Measurements from ENCODE around the gene TCF7L1. TPM values are rescaled to one million over a fixed set of nuclear protein-coding genes. Genes with fewer than 3 reads are reported as not detected.
A peak's percentile ranks its signal among the peaks of the same experiment; 100 is the strongest.

Gene TCF7L1
- total RNA-seq, 1 experiment from 2014 or later = 30.4 TPM

GRCh38 chr2:85347599-85347998 is 214.4 kb downstream of the TCF7L1 start:
- DNase-seq (ENCODE audit: low read depth, low spot score) (no peak), ATAC-seq (no peak)
- intact Hi-C loops (cut with micrococcal nuclease; ENCODE audit: unreplicated experiment) = no loop called here
- BruUV-seq (replicated peaks) = no TSS peak
- no peaks in the 10 kb centered on the region for H3K4me1 ChIP-seq (ENCODE audit: control insufficient read depth, insufficient read depth, low read length)
- no peak overlapping the region for H3K27ac ChIP-seq (ENCODE audit: low read length)
- CTCF ChIA-PET = no interaction called here
- no peaks in the 10 kb centered on the region; the same call in 1 of the 2 replicates for H3K36me3 ChIP-seq (ENCODE audit: control insufficient read depth, insufficient read depth, low read length)
- POLR2A ChIA-PET = no interaction called here
- TF ChIP-seq REST (IDR thresholded peaks at IDR 0.05; ENCODE audit: insufficient read depth in 1 of 2, low read depth in 2 of 2, low read length in 1 of 2) = no peak
- H3K27me3 ChIP-seq (ENCODE audit: control insufficient read depth, insufficient read depth, low read length) = no peaks in the 10 kb centered on the region
- H3K4me3 ChIP-seq (ENCODE audit: low read depth in 2 of 2, low read length in 2 of 2) = no peak overlapping the region
- no peaks in the 10 kb centered on the region for H3K9me3 ChIP-seq (ENCODE audit: control insufficient read depth, insufficient read depth, low read depth, low read length)
- in situ Hi-C loops (cut with HindIII; ENCODE audit: low pct_unique_long_range_greater_than_20kb, low sequenced_read_pairs) = no loop called here

- intact Hi-C loops (cut with micrococcal nuclease; ENCODE audit: unreplicated experiment) = no loop called here
- DNase-seq (ENCODE audit: low read depth, low spot score) (no peak), ATAC-seq (peak; percentile 45)
- H3K36me3 ChIP-seq (ENCODE audit: control insufficient read depth, insufficient read depth, low read length) = peaks cover 5% of the 10 kb centered on the region
- H3K9me3 ChIP-seq (ENCODE audit: control insufficient read depth, insufficient read depth, low read depth, low read length) = no peaks in the 10 kb centered on the region
- TF ChIP-seq REST (IDR thresholded peaks at IDR 0.05; ENCODE audit: insufficient read depth in 1 of 2, low read depth in 2 of 2, low read length in 1 of 2) = no peak
- TF ChIP-seq CTCF (IDR thresholded peaks at IDR 0.05) = no peak
- TF ChIP-seq POLR2AphosphoS5 (IDR thresholded peaks at IDR 0.05; ENCODE audit: low read depth, low read length) = no peak
- H3K27me3 ChIP-seq (ENCODE audit: control insufficient read depth, insufficient read depth, low read length) = no peaks in the 10 kb centered on the region
- H3K27ac ChIP-seq (ENCODE audit: low read length) = peak overlapping the region; percentile 89
- TSS peak; percentile 88 for BruUV-seq (replicated peaks)
- POLR2A ChIA-PET = interaction anchor here (0.6 kb wide), 1 partner anchor 208 kb away, joined by 5 read pairs; no protein-coding TSS in a partner anchor
- in situ Hi-C loops (cut with HindIII; ENCODE audit: low pct_unique_long_range_greater_than_20kb, low sequenced_read_pairs) = no loop called here
- peak overlapping the region; percentile 75 to 99 for H3K4me3 ChIP-seq (ENCODE audit: low read depth in 2 of 2, low read length in 2 of 2)
- H3K4me1 ChIP-seq (ENCODE audit: control insufficient read depth, insufficient read depth, low read length) = 0 out of 2 replicates have a peak, but pooled peaks cover 4% of the 10 kb centered on the region
- CTCF ChIA-PET = interaction anchor here (0.5 kb wide), 1 partner anchor 11 kb away, joined by 5 read pairs; no protein-coding TSS in a partner anchor
These were observed 220.7 kb downstream of the TCF7L1 start for GRCh38 chr2:85353876-85354285.

Measured in Panc1 (cell line).